Epithelial cell of esophagus (primary cell): Measurements from ENCODE around the gene RBM33.

Experiments
- DNase-seq: peaks from one replicate; pipeline ENCODE4 v3.0.0; 2010; ENCODE audit warnings: low read depth
- H3K4me3 ChIP-seq: 2 replicates; pipeline ENCODE4 v1.5.1; 2011; ENCODE audit warnings: mild to moderate bottlenecking, low read length, control low read depth
- CTCF ChIP-seq: IDR thresholded peaks from 2 replicates; pipeline ENCODE4 v1.5.1; 2011; ENCODE audit warnings: low read depth, mild to moderate bottlenecking, low read length, control low read depth, inconsistent platforms; ENCODE audit not compliant: insufficient read depth; ENCODE audit errors: missing control alignments

Gene RBM33

GRCh38 chr7:155701972-155702544, 57.6 kb downstream of the RBM33 start:
- H3K4me3 ChIP-seq = no peak overlapping the region
- TF ChIP-seq CTCF = no peak
- peak; percentile 7 for DNase-seq

GRCh38 chr7:155702616-155703015, 58.2 kb downstream of the RBM33 start:
- H3K4me3 ChIP-seq = no peak overlapping the region
- TF ChIP-seq CTCF = no peak
- peak; percentile 87 for DNase-seq

GRCh38 chr7:155705623-155706360, 61.3 kb downstream of the RBM33 start:
- no peak overlapping the region for H3K4me3 ChIP-seq
- TF ChIP-seq CTCF = no peak
- DNase-seq = no peak

GRCh38 chr7:155706376-155706775, 61.9 kb downstream of the RBM33 start:
- H3K4me3 ChIP-seq = no peak overlapping the region
- DNase-seq = no peak
- no peak for TF ChIP-seq CTCF

GRCh38 chr7:155709453-155709852, 65.0 kb downstream of the RBM33 start:
- TF ChIP-seq CTCF = no peak
- no peak overlapping the region for H3K4me3 ChIP-seq
- no peak for DNase-seq

- no peak overlapping the region for H3K4me3 ChIP-seq
- no peak for TF ChIP-seq CTCF
- DNase-seq = no peak
These were observed 65.6 kb downstream of the RBM33 start for GRCh38 chr7:155710031-155710430.

- DNase-seq = no peak
- no peak for TF ChIP-seq CTCF
- H3K4me3 ChIP-seq = no peak overlapping the region
These were observed 66.1 kb downstream of the RBM33 start for GRCh38 chr7:155710530-155710929.
